GM21529 (cell line): ENCODE results near the gene C11orf71.

Experiments used
- ATAC-seq: cut with Tn5 transposase; IDR thresholded peaks from one replicate; pipeline ENCODE4 v1.9.1; 2021; ENCODE audit not compliant: unreplicated experiment

C11orf71 gene

GRCh38 chr11:114399490-114400215 lies 658 bp downstream of the C11orf71 start:
- peak; percentile 29 for ATAC-seq

GRCh38 chr11:114398303-114398920 lies 1.9 kb downstream of the C11orf71 start:
- ATAC-seq: no peak

DNA sequence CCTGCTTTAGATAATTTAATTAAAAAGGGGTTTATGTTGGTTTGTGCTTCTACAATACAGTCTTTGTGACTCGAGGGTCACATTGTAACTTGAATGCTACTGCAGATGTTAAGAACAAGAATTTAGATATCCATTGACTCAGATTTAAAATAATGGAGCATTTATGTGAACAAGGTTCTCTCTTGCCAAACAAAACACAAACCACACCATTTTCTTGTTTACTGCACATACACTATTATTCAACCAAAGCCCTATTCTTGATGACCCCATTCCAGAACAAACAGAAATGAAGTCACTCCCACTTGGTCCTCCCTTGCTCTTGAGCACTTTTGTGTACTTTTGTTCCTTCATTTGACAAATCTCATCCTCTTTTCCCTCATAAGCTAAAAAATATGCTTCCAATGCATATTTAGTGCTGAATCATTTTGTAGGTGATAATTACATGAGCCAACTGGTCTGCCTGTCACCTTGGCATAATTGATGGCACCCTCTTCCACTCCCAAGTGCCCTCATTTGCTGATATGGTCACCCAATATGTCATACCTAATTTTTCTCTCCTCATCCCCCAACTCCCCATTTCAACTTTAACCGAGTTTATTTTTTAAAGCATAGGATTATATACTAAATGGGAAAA lies 2.8 kb downstream of the C11orf71 start:
- no peak for ATAC-seq

DNA sequence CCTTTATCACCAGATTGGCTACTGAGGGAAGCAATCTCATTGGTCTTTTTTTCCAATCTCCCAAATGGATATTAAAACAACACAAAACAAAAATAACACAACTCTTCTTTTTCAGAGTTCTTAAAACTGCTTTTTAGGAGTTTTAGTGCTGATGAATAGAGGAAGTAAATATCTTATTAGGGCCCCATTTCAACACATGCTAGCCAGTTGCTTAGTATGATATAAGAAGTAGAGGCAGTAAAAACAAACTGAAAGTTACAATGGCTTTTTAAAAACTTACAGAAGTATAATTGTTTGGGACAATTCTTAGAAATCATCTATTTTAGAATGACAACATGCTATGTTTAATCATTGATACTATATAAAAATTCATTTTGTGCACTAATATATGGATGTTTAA lies 3.4 kb downstream of the C11orf71 start:
- ATAC-seq: no peak

GRCh38 chr11:114395736-114396135 lies 4.6 kb downstream of the C11orf71 start:
- no peak for ATAC-seq

- no peak for ATAC-seq
Observed at GRCh38 chr11:114392735-114393667, 7.3 kb downstream of the C11orf71 start.

DNA sequence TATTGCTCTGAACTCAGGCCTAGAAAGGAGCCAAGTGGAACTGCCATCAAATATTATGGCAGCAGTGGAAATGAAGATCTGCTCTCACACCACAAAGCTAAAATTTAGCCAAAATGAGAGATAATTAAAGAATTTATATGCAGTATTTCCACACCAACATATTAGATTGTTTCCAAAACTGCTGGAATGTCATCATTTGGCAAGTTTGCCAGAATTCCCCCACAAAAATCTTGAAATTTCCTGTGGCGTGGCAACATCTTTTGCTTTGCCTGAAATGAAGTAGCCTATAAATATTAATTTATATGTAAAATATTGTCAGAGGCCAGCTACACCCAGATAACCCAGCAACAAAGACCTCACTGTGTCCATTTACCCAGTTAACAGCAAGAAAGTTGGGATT lies 13.8 kb downstream of the C11orf71 start:
- no peak for ATAC-seq

GRCh38 chr11:114386131-114386530 lies 14.2 kb downstream of the C11orf71 start:
- ATAC-seq: no peak

DNA sequence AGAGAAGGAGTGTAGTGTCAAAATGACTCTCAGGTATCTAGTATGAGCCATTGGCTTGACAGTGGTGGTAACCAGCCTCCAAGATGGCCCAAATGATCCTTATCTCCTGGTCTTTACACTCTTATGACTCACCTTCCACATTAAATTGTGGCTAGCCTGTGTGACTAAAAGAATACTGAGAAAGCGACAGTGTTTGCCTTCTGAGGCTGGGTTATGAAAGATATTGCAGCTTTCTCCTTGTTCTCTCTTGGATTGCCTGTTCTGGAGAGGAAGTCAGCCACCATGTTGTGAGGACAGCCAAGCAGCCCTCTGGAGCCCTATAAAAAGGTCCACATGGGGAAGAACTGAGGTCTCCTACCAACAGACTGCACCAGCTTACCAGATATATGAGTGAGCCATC lies 15.8 kb downstream of the C11orf71 start:
- ATAC-seq: no peak

DNA sequence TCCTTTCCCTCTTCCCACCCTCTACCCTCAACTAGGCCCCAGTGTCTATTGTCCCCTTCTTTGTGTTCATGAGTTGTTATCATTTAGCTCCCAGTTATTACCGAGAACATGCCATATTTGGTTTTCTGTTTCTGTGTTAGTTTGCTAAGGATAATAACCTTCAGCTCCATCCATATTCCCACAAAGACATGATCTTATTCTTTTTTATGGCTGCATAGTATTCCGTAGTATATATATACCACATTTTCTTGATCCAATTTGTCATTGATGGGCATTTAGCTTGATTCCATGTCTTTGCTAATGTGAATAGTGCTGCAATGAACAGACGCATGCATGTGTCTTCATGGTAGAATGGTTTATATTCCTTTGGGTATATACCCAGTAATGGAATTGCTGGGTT lies 17.8 kb downstream of the C11orf71 start:
- ATAC-seq: no peak

DNA sequence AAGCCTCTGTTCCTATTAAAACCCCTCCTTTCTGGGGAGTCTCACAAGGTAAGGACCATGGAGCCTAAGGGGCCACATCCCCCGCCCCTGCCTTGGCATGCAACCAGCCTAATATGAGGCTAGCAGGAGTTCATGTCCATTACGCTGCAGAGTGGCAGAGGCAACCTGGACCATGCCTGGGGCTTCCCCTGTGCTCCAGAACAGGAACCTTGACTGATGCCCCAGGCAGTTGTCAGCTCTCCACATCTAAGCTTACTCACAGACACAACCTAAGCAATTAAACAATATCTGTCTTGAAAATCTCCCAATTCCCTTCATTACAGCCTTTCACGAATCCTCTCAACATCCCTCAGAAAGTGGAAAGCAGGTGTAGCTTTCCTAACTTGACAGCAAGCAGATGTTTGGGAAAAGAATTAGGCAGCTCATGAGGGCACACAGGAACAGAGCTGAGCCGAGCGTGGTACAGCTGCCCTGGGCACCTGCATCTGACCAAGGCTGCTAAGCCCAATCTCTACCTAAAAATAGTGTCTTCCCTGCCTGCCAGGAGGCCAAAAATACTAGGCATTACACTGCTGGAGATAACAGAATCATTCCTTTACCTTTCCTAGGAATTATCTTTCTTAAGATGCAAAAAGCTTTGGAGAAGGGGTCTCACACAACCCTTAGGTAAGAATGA lies 20.8 kb downstream of the C11orf71 start:
- ATAC-seq: no peak

DNA sequence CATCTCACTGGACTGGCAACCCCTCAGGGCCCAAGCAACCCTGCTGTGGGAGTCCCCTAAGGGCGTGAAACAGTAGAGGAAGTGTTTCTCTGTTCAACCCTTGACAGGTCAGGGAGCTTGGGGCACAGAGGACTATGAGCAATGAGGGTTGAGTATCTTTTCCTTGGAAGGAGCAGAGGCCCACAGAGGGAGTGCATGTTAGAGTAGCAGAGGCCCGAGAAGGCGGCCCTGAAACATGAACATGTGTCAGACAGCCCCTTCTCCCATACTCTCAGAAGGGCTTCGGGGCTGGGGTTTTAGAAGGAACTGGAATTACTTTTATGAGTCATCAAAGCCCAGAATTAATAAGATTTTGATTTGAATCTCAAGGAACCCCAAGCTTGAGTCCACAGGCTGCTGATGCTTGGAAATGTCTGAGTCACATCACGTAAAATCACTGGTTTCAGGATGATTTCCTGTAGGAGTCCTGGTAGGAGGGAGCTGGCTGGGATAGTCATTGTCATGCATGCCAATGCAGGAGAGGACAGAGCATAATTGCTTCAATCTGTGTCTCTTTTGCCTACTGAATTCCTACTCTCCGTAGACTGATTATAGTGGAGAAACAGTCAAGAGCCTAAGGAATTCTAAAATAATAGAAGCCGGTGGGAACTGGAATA lies 22.6 kb downstream of the C11orf71 start:
- ATAC-seq: no peak

- no peak for ATAC-seq
Observed at GRCh38 chr11:114375052-114375451, 25.3 kb downstream of the C11orf71 start.

GRCh38 chr11:114368918-114369680 lies 31.2 kb downstream of the C11orf71 start:
- ATAC-seq: no peak

DNA sequence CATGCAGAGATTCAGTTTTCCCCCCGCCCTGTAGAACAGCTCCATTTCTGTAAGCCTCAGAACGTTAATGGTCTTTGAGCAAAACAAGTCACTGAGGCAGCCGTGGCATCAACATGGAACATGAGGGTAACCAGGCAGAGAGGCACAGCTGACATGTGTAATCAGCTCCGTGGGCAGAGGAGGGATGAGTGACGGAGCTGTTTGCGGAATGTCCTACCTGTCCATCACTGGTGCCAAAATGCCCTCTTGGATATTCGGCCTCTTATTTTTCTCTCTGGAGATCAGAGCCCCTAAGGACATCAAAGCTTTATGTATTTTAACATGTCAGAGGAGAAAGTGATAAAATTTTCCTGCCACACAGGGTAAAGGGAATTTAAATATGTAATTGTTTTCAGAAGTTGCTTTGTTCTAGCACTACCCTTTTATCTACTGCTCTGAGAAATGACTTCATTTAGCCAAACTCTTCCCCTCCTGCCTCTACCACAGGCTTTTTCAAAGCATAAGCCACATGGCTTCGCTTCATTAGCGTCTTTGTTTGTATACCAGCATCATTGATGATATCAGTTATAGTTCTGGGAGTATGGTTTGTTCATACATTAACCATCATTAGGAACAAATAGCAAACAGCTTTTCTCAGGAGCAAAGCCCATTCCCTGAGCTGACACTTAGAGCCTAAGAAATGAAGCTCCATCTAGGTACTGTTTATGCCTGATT lies 32.9 kb downstream of the C11orf71 start:
- ATAC-seq: no peak

DNA sequence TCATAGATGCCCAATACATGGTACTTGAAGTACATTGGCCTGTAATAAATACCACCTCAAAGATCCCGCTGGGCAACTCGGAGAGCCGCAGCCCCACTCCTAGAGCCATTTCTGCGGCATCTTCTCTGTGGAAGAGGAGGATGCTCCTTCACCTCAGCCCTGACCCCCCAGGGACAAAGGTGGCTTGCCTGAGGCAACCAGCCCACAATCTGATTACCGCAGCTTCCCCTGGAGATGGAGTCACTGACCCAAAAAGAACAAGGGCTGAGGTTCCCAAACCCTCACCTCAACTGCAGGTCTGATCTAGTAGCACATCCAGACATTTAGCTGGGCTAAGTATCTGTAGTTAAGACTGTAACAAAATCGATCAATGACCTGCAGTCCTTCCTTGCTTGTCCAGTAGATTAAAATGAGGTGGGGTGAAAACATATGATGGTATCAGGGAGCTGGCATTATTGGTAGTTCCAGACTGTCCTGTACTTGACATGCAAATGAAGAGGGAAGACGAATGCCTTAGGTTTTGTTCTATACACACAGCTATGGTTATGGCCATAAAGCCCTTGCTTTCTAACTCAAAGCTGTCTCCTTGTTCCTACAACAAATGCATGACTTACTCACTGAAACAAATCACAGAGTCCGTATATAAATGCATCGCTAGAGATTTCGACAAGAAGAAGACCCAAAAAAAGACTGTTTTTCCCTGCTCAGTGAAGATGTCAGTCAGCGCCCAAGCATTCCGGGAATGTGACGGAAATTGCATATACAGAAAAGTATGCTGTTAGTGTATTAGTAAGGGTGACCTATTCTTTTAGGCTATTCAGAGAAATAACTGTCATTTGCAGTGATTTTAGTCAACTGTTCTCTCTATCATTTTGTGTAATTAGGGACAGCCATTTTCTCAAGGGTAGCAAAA lies 33.7 kb downstream of the C11orf71 start:
- ATAC-seq: no peak

DNA sequence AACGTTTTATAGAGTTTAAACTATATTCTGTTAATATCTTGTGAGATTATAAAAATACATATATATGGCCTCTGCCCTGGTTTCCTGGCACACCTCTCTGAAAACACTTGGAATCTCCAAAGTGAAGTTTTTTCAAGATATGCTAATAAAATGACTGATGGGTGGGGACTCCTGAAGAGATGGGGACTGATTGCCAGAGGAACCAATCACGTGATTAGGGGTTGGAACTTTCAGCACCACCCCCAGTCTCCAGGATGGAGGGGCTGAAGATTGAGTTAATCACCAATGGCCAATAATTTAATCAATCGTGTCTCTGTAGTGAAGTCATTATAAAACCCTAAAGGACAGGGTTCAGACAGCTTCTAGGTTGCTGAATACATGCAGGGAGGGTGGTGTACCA lies 37.4 kb downstream of the C11orf71 start:
- no peak for ATAC-seq

GRCh38 chr11:114362326-114362725 lies 38.0 kb downstream of the C11orf71 start:
- no peak for ATAC-seq
